GM12865 (cell line): Measurements from ENCODE around the gene PHACTR4.
"Not testable (repeated sequence)": the region's sequence is repeated elsewhere in the genome, so short reads cannot be mapped to it uniquely, and the experiment has no call there.

ENCODE experiments used
- DNase-seq: peaks from one replicate; pipeline ENCODE4 v3.0.0; 2010; ENCODE audit warnings: low read depth
- H3K4me3 ChIP-seq: 2 replicates; pipeline ENCODE4 v1.5.1; 2011; ENCODE audit warnings: mild to moderate bottlenecking, low read depth, low read length, control low read depth
- CTCF ChIP-seq: IDR thresholded peaks from 2 replicates; pipeline ENCODE4 v1.5.1; 2011; ENCODE audit warnings: low read length, control low read depth, low read depth, inconsistent platforms; ENCODE audit not compliant: insufficient read depth; ENCODE audit errors: missing control alignments

PHACTR4 gene

GRCh38 chr1:28369371-28370238 lies at the start of gene PHACTR4:
Gene PHACTR4 (plus strand): TSS chr1:28369740. CDS start chr1:28407448, 37,708 bp downstream.
- DNase-seq = peak; percentile 97
- no peak for TF ChIP-seq CTCF

GRCh38 chr1:28322194-28322593 lies 47.3 kb upstream of the PHACTR4 start:
- H3K4me3 ChIP-seq = no peak overlapping the region
- DNase-seq = no peak
- no peak for TF ChIP-seq CTCF

More at GRCh38 chr1:28369371-28370238, at the start of gene PHACTR4:
- peak within 1 kb of the TSS; percentile 88 for H3K4me3 ChIP-seq

GRCh38 chr1:28323720-28324119 lies 45.8 kb upstream of the PHACTR4 start:
- no peak overlapping the region for H3K4me3 ChIP-seq
- no peak for DNase-seq
- no peak for TF ChIP-seq CTCF

GRCh38 chr1:28326515-28326914 lies 43.0 kb upstream of the PHACTR4 start:
- TF ChIP-seq CTCF = no peak
- no peak for DNase-seq
- no peak overlapping the region for H3K4me3 ChIP-seq

- no peak for TF ChIP-seq CTCF
- no peak overlapping the region for H3K4me3 ChIP-seq
- no peak for DNase-seq
Measured at GRCh38 chr1:28326984-28327383, 42.6 kb upstream of the PHACTR4 start.

GRCh38 chr1:28327431-28327830 lies 42.1 kb upstream of the PHACTR4 start:
- not testable (repeated sequence) for DNase-seq, H3K4me3 ChIP-seq

- no peak for TF ChIP-seq CTCF
- no peak for DNase-seq
Measured at GRCh38 chr1:28328228-28328648, 41.3 kb upstream of the PHACTR4 start.

More at GRCh38 chr1:28328228-28328648, 41.3 kb upstream of the PHACTR4 start:
- H3K4me3 ChIP-seq = peak overlapping the region; percentile 81
